GM18907 (cell line): Measurements from ENCODE around the gene LRRC45.

Source experiments
- ATAC-seq: cut with Tn5 transposase; IDR thresholded peaks from one replicate; pipeline ENCODE4 v1.9.1; 2021; ENCODE audit warnings: mild to moderate bottlenecking, moderate library complexity; ENCODE audit not compliant: unreplicated experiment

Gene LRRC45

GRCh38 chr17:82080048-82080788 lies 57.1 kb downstream of the LRRC45 start:
- no peak for ATAC-seq
